ENCODE data around the gene LHB.

Gene LHB

DNA sequence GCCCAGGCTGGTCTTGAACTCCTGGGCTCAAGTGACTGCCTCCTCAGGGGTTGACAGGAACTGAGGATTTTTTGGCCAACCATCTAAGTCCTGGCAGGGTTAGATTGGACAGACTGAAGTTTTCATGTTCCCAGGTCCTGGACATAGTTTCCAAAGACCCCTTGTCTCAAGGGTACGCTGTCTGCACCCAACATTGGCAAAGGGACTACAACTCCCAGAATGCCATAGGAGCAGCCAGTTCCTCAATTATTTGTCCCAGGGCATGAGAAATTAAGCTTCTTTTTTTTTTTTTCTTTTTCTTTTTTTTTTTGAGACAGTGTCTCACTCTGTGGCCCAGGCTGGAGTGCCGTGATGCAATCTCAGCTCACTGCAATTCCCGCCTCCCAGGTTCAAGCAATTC is 30.7 kb downstream of the LHB start:
- DNase-seq (ENCODE audit: low read depth in 1 of 2, low spot score in 1 of 2): no peak

DNA sequence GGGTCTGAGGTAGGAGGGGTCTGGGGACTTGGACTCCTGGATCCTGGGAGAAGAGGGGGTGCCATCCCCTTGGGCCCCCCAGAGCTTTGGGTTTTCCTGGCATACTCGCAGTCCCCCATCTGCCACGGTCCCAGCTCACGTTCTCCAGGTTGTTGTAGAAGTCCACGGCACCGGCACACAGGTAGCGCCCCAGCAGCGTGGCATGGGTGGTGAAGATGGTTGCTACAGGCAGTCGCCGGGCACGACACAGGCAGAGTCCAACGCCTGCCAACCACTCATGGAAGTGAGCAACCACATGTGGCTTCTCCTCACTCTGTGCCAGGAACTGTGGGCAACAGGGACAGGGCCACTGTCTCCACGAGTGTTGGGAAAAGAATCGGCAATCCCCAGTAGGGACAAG is 31.2 kb downstream of the LHB start:
- no peak for DNase-seq (ENCODE audit: low read depth in 1 of 2, low spot score in 1 of 2)

GRCh38 chr19:48982280-48982679 is 34.6 kb downstream of the LHB start:
- DNase-seq (ENCODE audit: low read depth in 1 of 2, low spot score in 1 of 2): no peak

DNA sequence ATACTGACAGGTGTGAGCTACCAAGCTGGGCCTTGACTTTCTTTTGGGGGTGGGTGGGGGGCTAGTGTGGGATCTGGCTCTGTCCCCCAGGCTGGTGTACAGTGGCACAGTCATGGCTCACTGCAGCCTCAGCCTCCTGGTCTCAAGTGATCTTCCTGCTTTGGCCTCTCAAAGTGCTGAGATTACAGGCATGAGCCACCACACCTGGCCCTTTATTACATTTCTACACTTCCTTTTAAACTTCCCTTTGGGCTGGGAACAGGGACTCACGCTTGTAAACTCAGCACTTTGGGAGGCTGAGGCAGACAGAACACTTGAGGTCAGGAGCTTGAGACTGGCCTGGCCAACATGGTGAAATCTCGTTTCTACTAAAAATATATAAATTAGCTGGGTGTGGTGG is 39.8 kb downstream of the LHB start:
- no peak for DNase-seq (ENCODE audit: low read depth in 1 of 2, low spot score in 1 of 2)

GRCh38 chr19:48975947-48976847 is 40.7 kb downstream of the LHB start:
- DNase-seq (ENCODE audit: low read depth in 1 of 2, low spot score in 1 of 2): no peak

DNA sequence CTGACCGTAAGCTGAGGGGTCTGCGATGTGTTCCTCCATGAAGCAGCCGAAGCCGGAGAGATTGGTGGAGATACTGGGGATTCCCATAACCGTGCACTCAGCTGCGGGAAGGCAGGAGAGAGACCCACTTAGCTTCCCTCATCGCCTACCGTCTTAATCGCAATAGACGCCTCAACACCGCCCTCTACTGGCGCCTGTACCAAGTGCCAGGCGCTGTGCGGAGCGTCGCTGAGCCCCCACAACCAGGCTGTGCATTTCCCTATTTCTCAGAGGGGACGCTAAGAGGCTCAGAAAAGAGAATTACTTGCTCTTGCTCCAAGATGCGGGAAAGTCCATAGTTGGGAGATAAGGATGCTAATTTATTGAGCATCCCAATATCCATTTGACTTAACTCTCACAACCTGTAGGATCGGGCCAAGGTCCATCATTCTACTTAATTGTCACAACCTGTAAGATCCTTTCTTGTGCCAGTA is 45.9 kb downstream of the LHB start:
- DNase-seq (ENCODE audit: low read depth in 1 of 2, low spot score in 1 of 2): peak; percentile 69 to 70

GRCh38 chr19:48970139-48970766 is 46.6 kb downstream of the LHB start:
- no peak for DNase-seq (ENCODE audit: low read depth in 1 of 2, low spot score in 1 of 2)

DNA sequence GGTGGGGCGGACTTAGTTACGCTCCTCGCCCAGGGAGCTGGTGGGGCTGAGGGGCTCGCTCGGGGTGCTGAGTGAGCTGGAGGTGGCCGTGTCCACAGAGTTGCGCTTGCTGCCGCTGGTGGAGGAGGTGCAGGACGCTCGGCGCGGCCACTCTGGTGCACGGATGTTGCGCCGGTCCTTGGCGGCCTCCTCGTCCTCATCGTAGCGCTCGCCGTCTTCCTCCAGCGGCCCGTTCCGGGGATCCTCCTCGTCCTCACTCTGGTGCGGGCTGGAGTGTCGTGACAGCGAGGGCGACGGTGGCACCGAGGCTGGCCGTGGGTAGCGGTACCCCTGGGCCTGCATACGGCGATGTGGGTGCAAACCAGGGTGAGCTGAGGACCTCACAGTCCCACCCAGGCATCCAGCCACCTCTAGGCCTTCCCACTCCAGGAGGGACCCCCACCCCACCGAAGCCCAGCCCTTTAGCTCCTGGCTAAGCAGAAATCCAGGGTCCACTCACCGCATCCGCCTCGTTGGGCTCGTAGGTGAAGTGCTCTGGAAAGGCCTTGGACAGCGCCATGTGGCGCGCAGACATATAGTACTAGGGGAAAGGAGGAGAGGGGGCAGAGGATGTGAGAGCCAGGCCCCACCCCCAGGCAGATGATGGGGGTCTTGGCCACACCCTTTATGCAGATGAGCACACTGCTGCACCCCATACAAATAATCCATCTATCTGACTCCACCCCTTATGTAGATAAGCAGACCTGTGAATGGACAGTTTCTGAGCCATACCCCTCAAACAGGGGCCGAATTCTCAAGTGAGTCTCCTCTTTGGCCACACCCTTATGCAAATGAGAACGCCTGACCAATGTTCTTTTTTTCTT is 47.4 kb downstream of the LHB start:
- DNase-seq (ENCODE audit: low read depth in 1 of 2, low spot score in 1 of 2): no peak

DNA sequence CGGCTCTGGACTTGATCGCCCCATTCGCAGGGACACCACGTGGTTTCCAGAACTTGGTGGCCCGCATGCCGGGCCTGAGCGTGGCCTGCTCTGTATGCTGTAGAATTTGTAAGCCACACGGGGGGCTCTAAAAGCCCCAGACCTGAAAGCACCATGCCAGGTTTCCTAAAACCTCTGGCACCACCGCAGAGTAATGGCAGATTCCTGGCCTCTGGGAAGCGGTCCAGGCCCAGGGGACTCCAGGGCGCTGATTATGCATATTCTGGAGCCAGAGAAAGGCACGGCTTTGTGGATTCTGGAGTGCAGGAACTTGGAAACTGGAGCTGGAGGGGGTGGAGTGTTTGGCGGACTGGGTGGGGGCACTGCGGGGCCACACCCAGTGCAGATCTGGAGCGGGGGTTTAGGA is 48.1 kb downstream of the LHB start:
- no peak for DNase-seq (ENCODE audit: low read depth in 1 of 2, low spot score in 1 of 2)

GRCh38 chr19:48968179-48968661 is 48.7 kb downstream of the LHB start:
- no peak for DNase-seq (ENCODE audit: low read depth in 1 of 2, low spot score in 1 of 2)

- no peak for DNase-seq (ENCODE audit: low read depth in 1 of 2, low spot score in 1 of 2)
Measured at GRCh38 chr19:48967346-48968178, 49.3 kb downstream of the LHB start.

- no peak for DNase-seq (ENCODE audit: low read depth in 1 of 2, low spot score in 1 of 2)
Measured at GRCh38 chr19:48966541-48967345, 50.1 kb downstream of the LHB start.

Measured in activated CD4-positive, alpha-beta T cell treated with anti-CD3 and anti-CD28 coated beads, Interleukin-2, amount 50 U/mL, for 24 hours (primary cell).